ENCODE data around the gene CADPS. TPM values are rescaled to one million over a fixed set of nuclear protein-coding genes. Genes with fewer than 3 reads are reported as not detected.

The CADPS gene
- 1 to 10 TPM in 1 of 2 donors, under 1 TPM in 1; 0.33 to 1.4 TPM for total RNA-seq

DNA sequence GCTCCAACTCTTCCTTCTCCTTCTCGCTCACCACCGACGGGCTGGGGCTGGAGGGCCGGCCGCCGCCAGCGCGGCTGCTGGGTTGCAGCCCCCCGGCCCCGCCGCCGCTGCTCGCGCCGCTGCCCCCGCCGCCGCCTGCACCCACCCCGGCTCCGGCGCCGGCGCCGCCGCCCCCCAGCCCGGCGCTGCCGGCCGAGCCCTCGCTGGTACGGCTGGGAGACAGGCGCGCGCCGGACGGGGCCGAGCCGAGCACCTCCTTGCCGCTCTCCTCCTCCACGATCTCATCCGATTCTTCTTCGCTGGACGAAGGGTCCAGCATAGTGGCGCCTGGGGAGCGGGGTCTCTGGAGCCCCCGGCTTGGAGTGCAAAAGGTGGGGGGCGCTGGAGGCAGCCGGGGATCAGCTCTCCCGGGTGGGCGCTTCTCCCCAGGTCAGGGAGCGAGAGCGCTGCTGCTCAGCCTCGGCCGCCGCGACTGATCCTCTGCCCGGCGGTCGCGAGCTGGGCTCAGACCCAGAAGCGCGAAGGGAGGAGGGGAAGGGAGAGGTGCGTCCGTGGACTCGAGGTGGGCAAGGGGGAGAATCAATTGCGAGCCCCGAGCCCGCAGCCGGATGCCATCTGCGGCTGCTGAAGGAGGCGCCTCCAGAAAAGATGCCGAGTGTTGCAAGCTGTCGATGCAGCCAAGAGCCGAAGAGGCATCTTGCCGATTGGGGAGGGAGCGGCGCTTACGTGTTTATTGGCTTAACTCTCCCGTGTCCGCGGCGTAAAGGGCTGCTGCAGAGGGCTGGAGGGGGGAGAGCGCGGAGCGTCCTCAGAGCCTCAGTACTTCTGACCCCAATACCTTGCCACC, at the start of gene CADPS:
CADPS (minus strand) TSS at position 706 of the 847 bp plus-strand sequence; CDS start at position 319, 387 bp downstream.

DNA sequence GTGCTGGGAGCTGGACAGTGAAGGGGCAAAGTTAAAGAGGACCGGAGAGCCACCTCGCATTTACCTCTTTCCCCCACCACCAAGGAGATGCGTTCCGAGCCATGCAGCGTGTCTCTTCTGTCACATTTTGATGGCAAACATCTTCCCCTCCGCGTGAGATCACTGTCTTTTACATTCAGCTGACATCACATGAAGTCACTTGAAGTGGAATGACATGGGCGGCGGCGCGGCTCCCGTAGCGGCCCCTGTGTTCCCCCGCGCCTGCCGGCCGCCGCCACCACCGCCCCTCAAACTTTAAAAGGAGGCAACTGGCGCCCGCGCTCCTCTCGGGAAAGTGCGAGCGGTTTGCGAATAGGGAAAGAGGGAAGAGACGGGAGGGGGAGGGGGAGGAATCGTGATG, 502.0 kb downstream of the CADPS start, which contains the start of gene FEZF2:
FEZF2 (minus strand) TSS at position 336 of the 400 bp plus-strand sequence. CDS start 682 bp downstream, outside the sequence.

Small RNA genes within 50 kb of the gene (small RNA-seq; reads per million reads assigned to genes)
- gene RN7SL863P (0 reads per million in 2 donors), gene RNU6-139P (0 to 0.12 reads per million in 2 donors)

Data from melanocyte of skin (primary cell).